SK-N-SH treated with all-trans-retinoic acid at 6 μM for 48 hours (cell line): Measurements from ENCODE around the gene DDX10.

Source experiments
- ATAC-seq: fragments of 200-7000 bp; cut with Tn5 transposase; 3 replicates; pipeline ENCODE4 v1.9.1; 2020; ENCODE audit warnings: mild to moderate bottlenecking, moderate library complexity
- BACH2 ChIP-seq: fragments of 250-450 bp; sonication (Bioruptor Pico); IDR thresholded peaks from 2 replicates; pipeline ENCODE4 v1.9.0; 2021; ENCODE audit warnings: mild to moderate bottlenecking, borderline replicate concordance
- CREB5 ChIP-seq: fragments of 250-450 bp; sonication (Bioruptor Pico); IDR thresholded peaks from 2 replicates; pipeline ENCODE4 v1.5.1; 2020; ENCODE audit warnings: low read depth, mild to moderate bottlenecking, moderate library complexity
- CSDC2 ChIP-seq: fragments of 250-450 bp; sonication (Bioruptor Pico); IDR thresholded peaks from 2 replicates; pipeline ENCODE4 v1.5.0; 2020; ENCODE audit warnings: mild to moderate bottlenecking, moderate library complexity
- CSRNP3 ChIP-seq: fragments of 250-450 bp; sonication (Bioruptor Pico); IDR thresholded peaks from 2 replicates; pipeline ENCODE4 v1.5.1; 2021; ENCODE audit warnings: mild to moderate bottlenecking, moderate library complexity
- GLIS3 ChIP-seq: fragments of 250-450 bp; sonication (Bioruptor Pico); IDR thresholded peaks from 2 replicates; pipeline ENCODE4 v1.5.0; 2020; ENCODE audit warnings: mild to moderate bottlenecking, moderate library complexity
- ISL1 ChIP-seq: fragments of 250-450 bp; sonication (Bioruptor Pico); IDR thresholded peaks from 2 replicates; pipeline ENCODE4 v2.1.2; 2022; ENCODE audit warnings: mild to moderate bottlenecking, moderate library complexity
- OSR1 ChIP-seq: fragments of 250-450 bp; sonication (Bioruptor Pico); IDR thresholded peaks from 2 replicates; pipeline ENCODE4 v1.8.0; 2022; ENCODE audit warnings: moderate library complexity, mild to moderate bottlenecking, inconsistent platforms
- PATZ1 ChIP-seq: fragments of 250-450 bp; sonication (Bioruptor Pico); IDR thresholded peaks from 2 replicates; pipeline ENCODE4 v1.8.0; 2020; ENCODE audit warnings: mild to moderate bottlenecking, moderate library complexity, borderline replicate concordance
- PPARA ChIP-seq: fragments of 250-450 bp; sonication (Bioruptor Pico); IDR thresholded peaks from 2 replicates; pipeline ENCODE4 v1.5.0; 2020; ENCODE audit warnings: mild to moderate bottlenecking, borderline replicate concordance
- RARB ChIP-seq: fragments of 250-450 bp; sonication (Bioruptor Pico); IDR thresholded peaks from 2 replicates; pipeline ENCODE4 v1.8.0; 2021; ENCODE audit warnings: mild to moderate bottlenecking, moderate library complexity
- SNAI2 ChIP-seq: fragments of 250-450 bp; sonication (Bioruptor Pico); IDR thresholded peaks from 2 replicates; pipeline ENCODE4 v1.5.0; 2020; ENCODE audit warnings: mild to moderate bottlenecking, moderate library complexity
- TCF4 ChIP-seq: fragments of 250-450 bp; sonication (Bioruptor Pico); IDR thresholded peaks from 2 replicates; pipeline ENCODE4 v1.8.0; 2021; ENCODE audit warnings: mild to moderate bottlenecking, moderate library complexity, borderline replicate concordance
- TOX ChIP-seq: fragments of 250-450 bp; sonication (Bioruptor Pico); IDR thresholded peaks from 2 replicates; pipeline ENCODE4 v1.8.0; 2021; ENCODE audit warnings: mild to moderate bottlenecking, moderate library complexity, borderline replicate concordance
- TSHZ2 ChIP-seq: fragments of 250-450 bp; sonication (Bioruptor Pico); IDR thresholded peaks from 2 replicates; pipeline ENCODE4 v1.5.0; 2020; ENCODE audit warnings: mild to moderate bottlenecking, moderate library complexity
- ZC3H10 ChIP-seq: fragments of 250-450 bp; sonication (Bioruptor Pico); IDR thresholded peaks from 2 replicates; pipeline ENCODE4 v1.5.1; 2021; ENCODE audit warnings: mild to moderate bottlenecking, moderate library complexity
- ZFP3 ChIP-seq: fragments of 250-450 bp; sonication (Bioruptor Pico); IDR thresholded peaks from 2 replicates; pipeline ENCODE4 v1.5.0; 2020; ENCODE audit warnings: mild to moderate bottlenecking, moderate library complexity
- ZFP30 ChIP-seq: fragments of 450-650 bp; formaldehyde crosslinking; IDR thresholded peaks from 2 replicates; pipeline ENCODE4 v1.5.0; 2022; ENCODE audit warnings: mild to moderate bottlenecking, moderate library complexity
- ZNF565 ChIP-seq: fragments of 450-650 bp; formaldehyde crosslinking; conservative IDR thresholded peaks from 2 replicates; pipeline ENCODE4 v1.5.0; 2020; ENCODE audit warnings: low read depth, mild to moderate bottlenecking, moderate library complexity
- ZNF70 ChIP-seq: fragments of 450-650 bp; formaldehyde crosslinking; IDR thresholded peaks from 2 replicates; pipeline ENCODE4 v1.5.0; 2020; ENCODE audit warnings: mild to moderate bottlenecking, moderate library complexity
- ZNF8 ChIP-seq: fragments of 450-650 bp; formaldehyde crosslinking; IDR thresholded peaks from 2 replicates; pipeline ENCODE4 v1.5.0; 2020; ENCODE audit warnings: mild to moderate bottlenecking, moderate library complexity

Gene DDX10

GRCh38 chr11:108914211-108914610 is 249.3 kb downstream of the DDX10 start:
- TF ChIP-seq ZFP3 (no peak), CSRNP3 (CRISPR knock-in tag) (no peak), RARB (CRISPR knock-in tag) (no peak), TOX (no peak), ZNF565 (CRISPR knock-in tag) (no peak), ZNF70 (CRISPR knock-in tag) (no peak), BACH2 (CRISPR knock-in tag) (no peak), ISL1 (CRISPR knock-in tag) (no peak), PATZ1 (CRISPR knock-in tag) (no peak), CSDC2 (no peak), ZC3H10 (CRISPR knock-in tag) (no peak), SNAI2 (CRISPR knock-in tag) (no peak), TCF4 (CRISPR knock-in tag) (no peak), OSR1 (CRISPR knock-in tag) (no peak), ZNF8 (CRISPR knock-in tag) (no peak), CREB5 (no peak), ZFP30 (CRISPR knock-in tag) (no peak), TSHZ2 (CRISPR knock-in tag) (no peak)
- ATAC-seq: no peak

- no peak for ATAC-seq
- TF ChIP-seq TSHZ2 (CRISPR knock-in tag) (no peak), GLIS3 (CRISPR knock-in tag) (no peak), OSR1 (CRISPR knock-in tag) (no peak), ISL1 (CRISPR knock-in tag) (no peak), PPARA (no peak), RARB (CRISPR knock-in tag) (no peak), ZNF70 (CRISPR knock-in tag) (no peak), PATZ1 (CRISPR knock-in tag) (no peak)
Measured at GRCh38 chr11:108914981-108915380, 250.1 kb downstream of the DDX10 start.
